Right lobe of liver (tissue), 6 donors: ENCODE results near the gene TNS3. TPM values are rescaled to one million over a fixed set of nuclear protein-coding genes. Genes with fewer than 3 reads are reported as not detected.

Source experiments
- ATAC-seq, 4 donors: fragments of 200-7000 bp; cut with Tn5 transposase; one replicate each; pipeline ENCODE4 v1.9.1; 2020; ENCODE audit warnings: mild to moderate bottlenecking in 4 of 4, moderate library complexity in 4 of 4
- DNase-seq, 3 donors: peaks; one replicate each; pipeline ENCODE4 v3.0.0-alpha.2; 2020
- H3K27ac ChIP-seq, 3 donors: fragments of 200-600 bp; one replicate each; pipeline ENCODE4 v1.8.0; 2022
- H3K27me3 ChIP-seq, 2 donors: fragments of 200-600 bp; one replicate each; pipeline ENCODE4 v1.8.0; 2022
- H3K36me3 ChIP-seq, 4 donors: fragments of 200-600 bp; sonication (generic) in 1 of 4; one replicate each; pipeline versions ENCODE4 v1.5.1 to v1.8.0; 2017 to 2022; ENCODE audit warnings: control low read depth in 1 of 4
- H3K4me1 ChIP-seq, 4 donors: fragments of 200-600 bp; sonication (generic) in 1 of 4; one replicate each; pipeline versions ENCODE4 v1.5.1 to v1.8.0; 2017 to 2022; ENCODE audit warnings: control low read depth in 1 of 4
- H3K4me3 ChIP-seq, 3 donors: fragments of 200-600 bp; one replicate each; pipeline ENCODE4 v1.8.0; 2022
- H3K9me3 ChIP-seq, 4 donors: fragments of 200-600 bp; sonication (generic) in 1 of 4; one replicate each; pipeline versions ENCODE4 v1.5.1 to v1.8.0; 2017 to 2022; ENCODE audit warnings: control low read depth in 1 of 4
- CTCF ChIP-seq, 4 donors: fragments of 200-600 bp in 3 of 4; fragments of 450-650 bp in 1 of 4; IDR thresholded peaks; one replicate each; pipeline versions ENCODE4 v1.5.1 to v1.8.0; 2016 to 2022; ENCODE audit warnings: antibody characterized with exemption in 4 of 4, mild to moderate bottlenecking in 2 of 4
- POLR2A ChIP-seq: fragments of 450-650 bp; IDR thresholded peaks from one replicate; pipeline ENCODE4 v1.6.1; 2017; ENCODE audit warnings: antibody characterized with exemption, mild to moderate bottlenecking
- WGBS: methylation state at CpG from one replicate; pipeline ENCODE4 v1.1.6; 2018; ENCODE audit warnings: low coverage, low lambda C conversion rate; ENCODE audit not compliant: insufficient coverage; ENCODE audit errors: missing lambda C conversion rate; 5-methylcytosine and 5-hydroxymethylcytosine counted together
- intact Hi-C, 2 donors: fragments of 100-400 bp; cut with DNase I; formaldehyde crosslinking; loops; one replicate each; pipeline versions ENCODE4 v1.11.2 to v1.14.1; 2022
- total RNA-seq, 6 experiments: library from RNA; depleted of rRNA in 2 of 6; stranded (reverse); fragments of >200 nt in 2 of 6; fragmentation: NEBNext Ultra II Directional in 3 of 6; extraction: Animal tissue kit (Norgen Biotek cat#: 25700) in 3 of 6; gene quantifications; one replicate each; pipeline versions ENCODE4 v1.1.0 to v1.2.4, GENCODE V29; 2016 to 2023
- donor health status: DM: no; HTN: yes; CAD: no.
- donor health status: DM: no; HTN: no; CAD: no.
- donor health status: DM: no; HTN: no; CAD: no.
- donor health status: DM: no; HTN: yes; CAD: no.
- donor health status: DM: no; HTN: yes; CAD: no.

The TNS3 gene
- total RNA-seq, 6 experiments from 2014 or later, result 51.2 to 95.0 (median 58.4) TPM

- intact Hi-C loops, result no loop called here
- Histone ChIP-seq H3K4me3 (no peak overlapping the region), H3K27me3 (no peaks in the 10 kb centered on the region), H3K36me3 (no peaks in the 10 kb centered on the region), H3K27ac (no peak overlapping the region), H3K9me3 (no peaks in the 10 kb centered on the region), H3K4me1 (peaks cover 0 to 12% (median 3%) of the 10 kb centered on the region in 4 donors)
- DNase-seq (no peak), ATAC-seq (no peak)
- no peak for TF ChIP-seq CTCF (IDR thresholded peaks at IDR 0.05)
- no peak for TF ChIP-seq POLR2A
Measured at GRCh38 chr7:47624689-47625088, 42.8 kb upstream of the TNS3 start.

- Histone ChIP-seq H3K9me3 (no peaks in the 10 kb centered on the region), H3K4me3 (no peak overlapping the region), H3K36me3 (no peaks in the 10 kb centered on the region), H3K27me3 (no peaks in the 10 kb centered on the region), H3K4me1 (peaks cover 0 to 12% (median 3%) of the 10 kb centered on the region in 4 donors), H3K27ac (no peak overlapping the region)
- WGBS, result 77% methylated on average over 8 of the region's 11 CpGs
- ATAC-seq (peak in 2 of 4 donors; percentile 19 to 29), DNase-seq (no peak)
- intact Hi-C loops, result no loop called here
- TF ChIP-seq CTCF (IDR thresholded peaks at IDR 0.05) (no peak), POLR2A (no peak)
Measured at GRCh38 chr7:47622946-47623640, 41.2 kb upstream of the TNS3 start.

GRCh38 chr7:47622586-47622945 lies 40.7 kb upstream of the TNS3 start:
- H3K27me3 ChIP-seq, result no peaks in the 10 kb centered on the region
- H3K9me3 ChIP-seq, result no peaks in the 10 kb centered on the region
- H3K27ac ChIP-seq, result no peak overlapping the region
- intact Hi-C loops, result no loop called here
- DNase-seq (no peak), ATAC-seq (no peak)
- no peaks in the 10 kb centered on the region for H3K36me3 ChIP-seq
- TF ChIP-seq CTCF (IDR thresholded peaks at IDR 0.05) (no peak), POLR2A (no peak)
- no peak overlapping the region for H3K4me3 ChIP-seq
- H3K4me1 ChIP-seq, result peaks cover 0 to 12% (median 3%) of the 10 kb centered on the region in 4 donors

- Histone ChIP-seq H3K4me1 (peaks cover 0 to 12% (median 3%) of the 10 kb centered on the region in 4 donors), H3K4me3 (no peak overlapping the region), H3K27me3 (no peaks in the 10 kb centered on the region), H3K36me3 (no peaks in the 10 kb centered on the region), H3K27ac (no peak overlapping the region), H3K9me3 (no peaks in the 10 kb centered on the region)
- DNase-seq (peak in 2 of 3 donors; percentile 53 to 71), ATAC-seq (peak; percentile 75 to 88 (median 81))
- intact Hi-C loops, result no loop called here
- WGBS, result 46% methylated on average over 3 of the region's 14 CpGs
- TF ChIP-seq POLR2A (no peak), CTCF (IDR thresholded peaks at IDR 0.05) (no peak)
Measured at GRCh38 chr7:47621979-47622561, 40.2 kb upstream of the TNS3 start.
